Stimulated activated naive CD8-positive, alpha-beta T cell treated with anti-CD3 and anti-CD28 coated beads, Interleukin-15, Interleukin-2, amounts not matched to agents 100 ng/mL and 50 ng/mL, for 24 hours (primary cell): ENCODE data around the gene RGS12.

ENCODE experiments used
- H3K27ac Mint-ChIP-seq: one replicate; pipeline ENCODE4 v1.8.0; 2021; ENCODE audit warnings: mild to moderate bottlenecking, mixed read lengths
- H3K27me3 Mint-ChIP-seq: one replicate; pipeline ENCODE4 v1.8.0; 2021; ENCODE audit warnings: mixed read lengths
- H3K36me3 Mint-ChIP-seq: one replicate; pipeline ENCODE4 v1.8.0; 2021; ENCODE audit warnings: low read depth, mixed read lengths
- H3K4me1 Mint-ChIP-seq: one replicate; pipeline ENCODE4 v1.8.0; 2021; ENCODE audit warnings: low read depth, mixed read lengths
- H3K4me3 Mint-ChIP-seq: one replicate; pipeline ENCODE4 v1.8.0; 2021; ENCODE audit warnings: mild to moderate bottlenecking, mixed read lengths
- H3K9me3 Mint-ChIP-seq: one replicate; pipeline ENCODE4 v1.8.0; 2021; ENCODE audit warnings: mixed read lengths

The RGS12 gene

GRCh38 chr4:3250956-3251690, 41.7 kb upstream of the RGS12 start:
- Mint-ChIP-seq H3K27me3 (no peaks in the 10 kb centered on the region), H3K36me3 (no peaks in the 10 kb centered on the region), H3K4me3 (no peak overlapping the region), H3K27ac (no peak overlapping the region), H3K9me3 (no peaks in the 10 kb centered on the region), H3K4me1 (no peaks in the 10 kb centered on the region)

GRCh38 chr4:3251691-3252479, 40.9 kb upstream of the RGS12 start:
- Mint-ChIP-seq H3K27me3 (no peaks in the 10 kb centered on the region), H3K36me3 (no peaks in the 10 kb centered on the region), H3K27ac (no peak overlapping the region), H3K4me3 (no peak overlapping the region), H3K4me1 (no peaks in the 10 kb centered on the region), H3K9me3 (no peaks in the 10 kb centered on the region)

GRCh38 chr4:3252480-3252828, 40.4 kb upstream of the RGS12 start:
- no peaks in the 10 kb centered on the region for H3K27me3 Mint-ChIP-seq
- no peaks in the 10 kb centered on the region for H3K4me1 Mint-ChIP-seq
- H3K9me3 Mint-ChIP-seq = no peaks in the 10 kb centered on the region
- H3K36me3 Mint-ChIP-seq = no peaks in the 10 kb centered on the region
- H3K27ac Mint-ChIP-seq = no peak overlapping the region
- no peak overlapping the region for H3K4me3 Mint-ChIP-seq

GRCh38 chr4:3252831-3253641, 39.8 kb upstream of the RGS12 start:
- Mint-ChIP-seq H3K27me3 (no peaks in the 10 kb centered on the region), H3K27ac (no peak overlapping the region), H3K9me3 (no peaks in the 10 kb centered on the region), H3K4me1 (no peaks in the 10 kb centered on the region), H3K4me3 (no peak overlapping the region), H3K36me3 (no peaks in the 10 kb centered on the region)

- Mint-ChIP-seq H3K4me3 (no peak overlapping the region), H3K27me3 (no peaks in the 10 kb centered on the region), H3K4me1 (no peaks in the 10 kb centered on the region), H3K9me3 (no peaks in the 10 kb centered on the region), H3K27ac (no peak overlapping the region), H3K36me3 (no peaks in the 10 kb centered on the region)
Measured at GRCh38 chr4:3253808-3254207, 39.0 kb upstream of the RGS12 start.

GRCh38 chr4:3254302-3255131, 38.3 kb upstream of the RGS12 start:
- no peak overlapping the region for H3K27ac Mint-ChIP-seq
- no peaks in the 10 kb centered on the region for H3K9me3 Mint-ChIP-seq
- no peaks in the 10 kb centered on the region for H3K4me1 Mint-ChIP-seq
- no peak overlapping the region for H3K4me3 Mint-ChIP-seq
- H3K27me3 Mint-ChIP-seq = no peaks in the 10 kb centered on the region
- no peaks in the 10 kb centered on the region for H3K36me3 Mint-ChIP-seq

- Mint-ChIP-seq H3K27ac (no peak overlapping the region), H3K4me1 (no peaks in the 10 kb centered on the region), H3K4me3 (no peak overlapping the region), H3K9me3 (no peaks in the 10 kb centered on the region), H3K36me3 (no peaks in the 10 kb centered on the region), H3K27me3 (no peaks in the 10 kb centered on the region)
Measured at GRCh38 chr4:3255611-3256186, 37.1 kb upstream of the RGS12 start.

- H3K9me3 Mint-ChIP-seq = no peaks in the 10 kb centered on the region
- H3K36me3 Mint-ChIP-seq = no peaks in the 10 kb centered on the region
- H3K27me3 Mint-ChIP-seq = no peaks in the 10 kb centered on the region
- H3K27ac Mint-ChIP-seq = no peak overlapping the region
- no peaks in the 10 kb centered on the region for H3K4me1 Mint-ChIP-seq
- no peak overlapping the region for H3K4me3 Mint-ChIP-seq
Measured at GRCh38 chr4:3256230-3257102, 36.4 kb upstream of the RGS12 start.

- H3K36me3 Mint-ChIP-seq = no peaks in the 10 kb centered on the region
- no peak overlapping the region for H3K4me3 Mint-ChIP-seq
- no peaks in the 10 kb centered on the region for H3K9me3 Mint-ChIP-seq
- no peaks in the 10 kb centered on the region for H3K27me3 Mint-ChIP-seq
- no peaks in the 10 kb centered on the region for H3K4me1 Mint-ChIP-seq
- no peak overlapping the region for H3K27ac Mint-ChIP-seq
Measured at GRCh38 chr4:3257103-3257555, 35.7 kb upstream of the RGS12 start.

GRCh38 chr4:3257556-3258482, 35.0 kb upstream of the RGS12 start:
- no peaks in the 10 kb centered on the region for H3K9me3 Mint-ChIP-seq
- H3K27me3 Mint-ChIP-seq = no peaks in the 10 kb centered on the region
- H3K27ac Mint-ChIP-seq = no peak overlapping the region
- no peaks in the 10 kb centered on the region for H3K4me1 Mint-ChIP-seq
- no peak overlapping the region for H3K4me3 Mint-ChIP-seq
- H3K36me3 Mint-ChIP-seq = no peaks in the 10 kb centered on the region

GRCh38 chr4:3261411-3262207, 31.2 kb upstream of the RGS12 start:
- no peaks in the 10 kb centered on the region for H3K9me3 Mint-ChIP-seq
- no peak overlapping the region for H3K4me3 Mint-ChIP-seq
- no peaks in the 10 kb centered on the region for H3K36me3 Mint-ChIP-seq
- H3K27me3 Mint-ChIP-seq = no peaks in the 10 kb centered on the region
- no peak overlapping the region for H3K27ac Mint-ChIP-seq
- H3K4me1 Mint-ChIP-seq = no peaks in the 10 kb centered on the region
